ENCODE data around the gene SMIM35.

Gene SMIM35

DNA sequence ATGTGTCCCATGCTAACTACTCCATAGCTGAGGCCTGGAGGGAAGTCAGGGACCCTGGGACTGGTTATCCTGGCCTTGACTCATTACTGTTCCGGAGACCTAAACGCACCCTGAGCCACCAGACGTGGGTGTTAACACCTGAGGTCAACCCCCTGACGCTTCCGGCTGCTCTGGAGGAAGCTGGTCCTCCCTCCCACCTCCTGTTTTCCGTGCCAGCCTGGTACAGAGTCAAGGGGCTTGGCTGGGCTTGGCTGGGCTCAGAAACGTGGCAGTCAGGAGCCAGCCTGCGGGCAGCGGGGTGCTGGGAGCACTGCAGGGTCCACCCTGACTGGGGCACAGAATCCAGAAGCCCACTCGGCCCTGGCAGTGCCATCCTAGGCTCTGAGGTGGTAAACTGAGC is 7.3 kb downstream of the SMIM35 start:
- Histone ChIP-seq H3K9me3 (ENCODE audit: control insufficient read depth, insufficient read depth, low read depth, low read length) (no peaks in the 10 kb centered on the region), H3K27ac (ENCODE audit: extremely low read depth, low read depth, low read length) (no peak overlapping the region), H3K36me3 (ENCODE audit: control insufficient read depth in 2 of 2, insufficient read depth in 1 of 2, low read length in 2 of 2) (no peaks in the 10 kb centered on the region), H3K4me1 (ENCODE audit: control insufficient read depth, insufficient read depth, low read length) (no peaks in the 10 kb centered on the region), H3K4me3 (ENCODE audit: low read depth, low read length) (no peak overlapping the region)
- POLR2A ChIA-PET, result no interaction called here
- TF ChIP-seq ZBTB21 (tag by site-specific recombination; IDR thresholded peaks at IDR 0.05), result no peak
- TF ChIP-seq SCRT2 (tag by site-specific recombination; IDR thresholded peaks at IDR 0.05), result no peak
- TF ChIP-seq ZNF146 (tag by site-specific recombination; IDR thresholded peaks at IDR 0.05), result no peak
- TF ChIP-seq WT1 (tag by site-specific recombination; IDR thresholded peaks at IDR 0.05), result no peak
- no peak for TF ChIP-seq SALL2 (tag by site-specific recombination; IDR thresholded peaks at IDR 0.05; ENCODE audit: borderline replicate concordance)
- TF ChIP-seq ZNF629 (tag by site-specific recombination; IDR thresholded peaks at IDR 0.05), result no peak
- no peak for TF ChIP-seq ZNF292 (tag by site-specific recombination; IDR thresholded peaks at IDR 0.05; ENCODE audit: borderline replicate concordance, low read depth)
- TF ChIP-seq, protein P1, sequence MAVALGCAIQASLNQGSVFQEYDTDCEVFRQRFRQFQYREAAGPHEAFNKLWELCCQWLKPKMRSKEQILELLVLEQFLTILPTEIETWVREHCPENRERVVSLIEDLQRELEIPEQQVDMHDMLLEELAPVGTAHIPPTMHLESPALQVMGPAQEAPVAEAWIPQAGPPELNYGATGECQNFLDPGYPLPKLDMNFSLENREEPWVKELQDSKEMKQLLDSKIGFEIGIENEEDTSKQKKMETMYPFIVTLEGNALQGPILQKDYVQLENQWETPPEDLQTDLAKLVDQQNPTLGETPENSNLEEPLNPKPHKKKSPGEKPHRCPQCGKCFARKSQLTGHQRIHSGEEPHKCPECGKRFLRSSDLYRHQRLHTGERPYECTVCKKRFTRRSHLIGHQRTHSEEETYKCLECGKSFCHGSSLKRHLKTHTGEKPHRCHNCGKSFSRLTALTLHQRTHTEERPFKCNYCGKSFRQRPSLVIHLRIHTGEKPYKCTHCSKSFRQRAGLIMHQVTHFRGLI (tag by site-specific recombination; IDR thresholded peaks at IDR 0.05), result no peak
- no peak for TF ChIP-seq ZNF426 (tag by site-specific recombination; IDR thresholded peaks at IDR 0.05)
- TF ChIP-seq MYNN (tag by site-specific recombination; IDR thresholded peaks at IDR 0.05; ENCODE audit: borderline replicate concordance), result no peak
- TF ChIP-seq, protein P2, sequence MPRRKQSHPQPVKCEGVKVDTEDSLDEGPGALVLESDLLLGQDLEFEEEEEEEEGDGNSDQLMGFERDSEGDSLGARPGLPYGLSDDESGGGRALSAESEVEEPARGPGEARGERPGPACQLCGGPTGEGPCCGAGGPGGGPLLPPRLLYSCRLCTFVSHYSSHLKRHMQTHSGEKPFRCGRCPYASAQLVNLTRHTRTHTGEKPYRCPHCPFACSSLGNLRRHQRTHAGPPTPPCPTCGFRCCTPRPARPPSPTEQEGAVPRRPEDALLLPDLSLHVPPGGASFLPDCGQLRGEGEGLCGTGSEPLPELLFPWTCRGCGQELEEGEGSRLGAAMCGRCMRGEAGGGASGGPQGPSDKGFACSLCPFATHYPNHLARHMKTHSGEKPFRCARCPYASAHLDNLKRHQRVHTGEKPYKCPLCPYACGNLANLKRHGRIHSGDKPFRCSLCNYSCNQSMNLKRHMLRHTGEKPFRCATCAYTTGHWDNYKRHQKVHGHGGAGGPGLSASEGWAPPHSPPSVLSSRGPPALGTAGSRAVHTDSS (tag by site-specific recombination; IDR thresholded peaks at IDR 0.05), result no peak
- no peak for TF ChIP-seq KLF1 (tag by site-specific recombination; IDR thresholded peaks at IDR 0.05)
- TF ChIP-seq HOXA7 (CRISPR knock-in tag; IDR thresholded peaks at IDR 0.05; ENCODE audit: borderline replicate concordance), result no peak
- TF ChIP-seq PRDM1 (tag by site-specific recombination; IDR thresholded peaks at IDR 0.05), result no peak
- TF ChIP-seq ZNF623 (tag by site-specific recombination; IDR thresholded peaks at IDR 0.05), result no peak
- TF ChIP-seq ZNF266 (tag by site-specific recombination; IDR thresholded peaks at IDR 0.05; ENCODE audit: low read depth), result no peak
- CTCF ChIA-PET, result interaction anchor here (1.4 kb wide), 1 partner anchor 27 kb away, joined by 3 read pairs; no protein-coding TSS in a partner anchor

DNA sequence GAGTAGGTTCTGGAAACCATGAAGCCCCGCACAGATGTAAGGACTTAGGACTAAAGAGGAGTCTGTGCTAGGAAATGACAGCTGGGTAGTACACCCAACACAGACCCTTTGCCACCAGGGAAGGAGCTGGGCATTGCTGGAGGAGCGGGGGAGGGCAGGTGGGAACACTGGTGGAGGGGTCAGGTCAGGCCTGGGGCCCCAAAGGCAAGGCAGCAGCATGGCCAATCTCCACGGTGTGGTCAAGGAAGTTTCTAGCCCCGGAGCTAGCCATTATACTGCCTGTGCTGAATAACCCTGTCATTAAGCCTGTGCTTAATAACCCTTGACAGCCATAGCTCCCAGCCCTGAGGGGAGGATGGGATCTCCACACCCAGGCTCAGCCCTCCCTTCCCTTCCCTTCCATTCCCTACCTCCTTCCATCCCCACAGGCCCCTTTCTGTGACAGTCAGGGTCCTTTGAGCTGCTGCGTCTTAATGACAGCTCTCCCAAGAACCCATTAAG is 7.8 kb downstream of the SMIM35 start:
- POLR2A ChIA-PET, result no interaction called here
- TF ChIP-seq, protein P3, sequence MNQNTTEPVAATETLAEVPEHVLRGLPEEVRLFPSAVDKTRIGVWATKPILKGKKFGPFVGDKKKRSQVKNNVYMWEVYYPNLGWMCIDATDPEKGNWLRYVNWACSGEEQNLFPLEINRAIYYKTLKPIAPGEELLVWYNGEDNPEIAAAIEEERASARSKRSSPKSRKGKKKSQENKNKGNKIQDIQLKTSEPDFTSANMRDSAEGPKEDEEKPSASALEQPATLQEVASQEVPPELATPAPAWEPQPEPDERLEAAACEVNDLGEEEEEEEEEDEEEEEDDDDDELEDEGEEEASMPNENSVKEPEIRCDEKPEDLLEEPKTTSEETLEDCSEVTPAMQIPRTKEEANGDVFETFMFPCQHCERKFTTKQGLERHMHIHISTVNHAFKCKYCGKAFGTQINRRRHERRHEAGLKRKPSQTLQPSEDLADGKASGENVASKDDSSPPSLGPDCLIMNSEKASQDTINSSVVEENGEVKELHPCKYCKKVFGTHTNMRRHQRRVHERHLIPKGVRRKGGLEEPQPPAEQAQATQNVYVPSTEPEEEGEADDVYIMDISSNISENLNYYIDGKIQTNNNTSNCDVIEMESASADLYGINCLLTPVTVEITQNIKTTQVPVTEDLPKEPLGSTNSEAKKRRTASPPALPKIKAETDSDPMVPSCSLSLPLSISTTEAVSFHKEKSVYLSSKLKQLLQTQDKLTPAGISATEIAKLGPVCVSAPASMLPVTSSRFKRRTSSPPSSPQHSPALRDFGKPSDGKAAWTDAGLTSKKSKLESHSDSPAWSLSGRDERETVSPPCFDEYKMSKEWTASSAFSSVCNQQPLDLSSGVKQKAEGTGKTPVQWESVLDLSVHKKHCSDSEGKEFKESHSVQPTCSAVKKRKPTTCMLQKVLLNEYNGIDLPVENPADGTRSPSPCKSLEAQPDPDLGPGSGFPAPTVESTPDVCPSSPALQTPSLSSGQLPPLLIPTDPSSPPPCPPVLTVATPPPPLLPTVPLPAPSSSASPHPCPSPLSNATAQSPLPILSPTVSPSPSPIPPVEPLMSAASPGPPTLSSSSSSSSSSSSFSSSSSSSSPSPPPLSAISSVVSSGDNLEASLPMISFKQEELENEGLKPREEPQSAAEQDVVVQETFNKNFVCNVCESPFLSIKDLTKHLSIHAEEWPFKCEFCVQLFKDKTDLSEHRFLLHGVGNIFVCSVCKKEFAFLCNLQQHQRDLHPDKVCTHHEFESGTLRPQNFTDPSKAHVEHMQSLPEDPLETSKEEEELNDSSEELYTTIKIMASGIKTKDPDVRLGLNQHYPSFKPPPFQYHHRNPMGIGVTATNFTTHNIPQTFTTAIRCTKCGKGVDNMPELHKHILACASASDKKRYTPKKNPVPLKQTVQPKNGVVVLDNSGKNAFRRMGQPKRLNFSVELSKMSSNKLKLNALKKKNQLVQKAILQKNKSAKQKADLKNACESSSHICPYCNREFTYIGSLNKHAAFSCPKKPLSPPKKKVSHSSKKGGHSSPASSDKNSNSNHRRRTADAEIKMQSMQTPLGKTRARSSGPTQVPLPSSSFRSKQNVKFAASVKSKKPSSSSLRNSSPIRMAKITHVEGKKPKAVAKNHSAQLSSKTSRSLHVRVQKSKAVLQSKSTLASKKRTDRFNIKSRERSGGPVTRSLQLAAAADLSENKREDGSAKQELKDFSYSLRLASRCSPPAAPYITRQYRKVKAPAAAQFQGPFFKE (tag by site-specific recombination; IDR thresholded peaks at IDR 0.05; ENCODE audit: borderline replicate concordance), result no peak
- TF ChIP-seq KLF9 (tag by site-specific recombination; IDR thresholded peaks at IDR 0.05; ENCODE audit: low read depth) (no peak), REPIN1 (tag by site-specific recombination; IDR thresholded peaks at IDR 0.05; ENCODE audit: low read depth) (no peak), ZNF394 (tag by site-specific recombination; IDR thresholded peaks at IDR 0.05; ENCODE audit: borderline replicate concordance) (no peak), ZNF132 (tag by site-specific recombination; IDR thresholded peaks at IDR 0.05; ENCODE audit: borderline replicate concordance) (no peak), ZNF174 (tag by site-specific recombination; IDR thresholded peaks at IDR 0.05) (no peak), ZBTB7A (tag by site-specific recombination; IDR thresholded peaks at IDR 0.05; ENCODE audit: low read depth) (no peak), ZNF529 (tag by site-specific recombination; IDR thresholded peaks at IDR 0.05; ENCODE audit: insufficient replicate concordance) (no peak)
- TF ChIP-seq, protein P4, sequence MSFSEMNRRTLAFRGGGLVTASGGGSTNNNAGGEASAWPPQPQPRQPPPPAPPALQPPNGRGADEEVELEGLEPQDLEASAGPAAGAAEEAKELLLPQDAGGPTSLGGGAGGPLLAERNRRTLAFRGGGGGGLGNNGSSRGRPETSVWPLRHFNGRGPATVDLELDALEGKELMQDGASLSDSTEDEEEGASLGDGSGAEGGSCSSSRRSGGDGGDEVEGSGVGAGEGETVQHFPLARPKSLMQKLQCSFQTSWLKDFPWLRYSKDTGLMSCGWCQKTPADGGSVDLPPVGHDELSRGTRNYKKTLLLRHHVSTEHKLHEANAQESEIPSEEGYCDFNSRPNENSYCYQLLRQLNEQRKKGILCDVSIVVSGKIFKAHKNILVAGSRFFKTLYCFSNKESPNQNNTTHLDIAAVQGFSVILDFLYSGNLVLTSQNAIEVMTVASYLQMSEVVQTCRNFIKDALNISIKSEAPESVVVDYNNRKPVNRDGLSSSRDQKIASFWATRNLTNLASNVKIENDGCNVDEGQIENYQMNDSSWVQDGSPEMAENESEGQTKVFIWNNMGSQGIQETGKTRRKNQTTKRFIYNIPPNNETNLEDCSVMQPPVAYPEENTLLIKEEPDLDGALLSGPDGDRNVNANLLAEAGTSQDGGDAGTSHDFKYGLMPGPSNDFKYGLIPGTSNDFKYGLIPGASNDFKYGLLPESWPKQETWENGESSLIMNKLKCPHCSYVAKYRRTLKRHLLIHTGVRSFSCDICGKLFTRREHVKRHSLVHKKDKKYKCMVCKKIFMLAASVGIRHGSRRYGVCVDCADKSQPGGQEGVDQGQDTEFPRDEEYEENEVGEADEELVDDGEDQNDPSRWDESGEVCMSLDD (tag by site-specific recombination; IDR thresholded peaks at IDR 0.05), result no peak

More for the DNA sequence above, 7.8 kb downstream of the SMIM35 start:
- H3K9me3 ChIP-seq (ENCODE audit: control insufficient read depth, insufficient read depth, low read depth, low read length), result no peaks in the 10 kb centered on the region
- no peaks in the 10 kb centered on the region for H3K36me3 ChIP-seq (ENCODE audit: control insufficient read depth in 2 of 2, insufficient read depth in 1 of 2, low read length in 2 of 2)
- no peak overlapping the region for H3K4me3 ChIP-seq (ENCODE audit: low read depth, low read length)
- no peak overlapping the region for H3K27ac ChIP-seq (ENCODE audit: extremely low read depth, low read depth, low read length)
- CTCF ChIA-PET, result interaction anchor here (0.6 to 1.4 kb wide), 2 partner anchors 26 to 523 kb away, joined by 3 to 4 read pairs; no protein-coding TSS in a partner anchor
- no peaks in the 10 kb centered on the region for H3K4me1 ChIP-seq (ENCODE audit: control insufficient read depth, insufficient read depth, low read length)
